Endothelial cell of umbilical vein (primary cell): ENCODE measurements around the gene ESPN. TPM values are rescaled to one million over a fixed set of nuclear protein-coding genes. Genes with fewer than 3 reads are reported as not detected.

Source experiments
- BruUV-seq: library from RNA; stranded (reverse); fragments of 400-500 nt; replicated peaks from 2 replicates; lab custom pipeline; 2021; lab: Mats Ljungman, UMichigan
- CTCF ChIA-PET: fragments of 300-600, 350-600 bp; sonication (Branson Sonifier 250); formaldehyde crosslinking; loops from one replicate; lab custom pipeline; 2021; ENCODE audit warnings: antibody characterized with exemption, inconsistent platforms; lab: Charles Lee
- POLR2A ChIA-PET: fragments of 300-600, 350-600 bp; sonication (Branson Sonifier 250); formaldehyde crosslinking; loops from one replicate; lab custom pipeline; 2021; ENCODE audit warnings: antibody characterized with exemption, inconsistent platforms; lab: Charles Lee
- DNase-seq: peaks from one replicate; pipeline ENCODE4 v3.0.0-alpha.2; 2011; ENCODE audit warnings: low read depth, low spot score
- FAIRE-seq: peaks from 2 replicates; lab custom pipeline; 2011; peaks lifted over from hg19 to GRCh38; lab: Jason Lieb, UNC
- H2AFZ ChIP-seq: 2 replicates; pipeline ENCODE4 v1.6.0; 2012; ENCODE audit warnings: low read depth, low read length, control low read depth, inconsistent platforms
- H3K27ac ChIP-seq: 2 replicates; pipeline ENCODE4 v1.5.1; 2011; ENCODE audit warnings: low read depth, mild to moderate bottlenecking, control low read depth, low read length, moderate library complexity; ENCODE audit not compliant: insufficient read depth
- H3K27me3 ChIP-seq, 2 experiments: 2 replicates each; pipeline versions ENCODE4 v1.6.0 to v1.6.1; 2011; ENCODE audit warnings: low read length in 2 of 2, mixed read lengths in 1 of 2; ENCODE audit not compliant: control insufficient read depth in 2 of 2, insufficient read depth in 2 of 2
- H3K36me3 ChIP-seq, 2 experiments: 2 replicates in 1 of 2; 3 replicates in 1 of 2; pipeline ENCODE4 v1.5.1; 2011; ENCODE audit warnings: low read length in 2 of 2, mild to moderate bottlenecking in 1 of 2, moderate library complexity in 1 of 2; ENCODE audit not compliant: control insufficient read depth in 2 of 2, insufficient read depth in 2 of 2; ENCODE audit errors: extremely low read depth in 1 of 2
- H3K4me1 ChIP-seq: 3 replicates; pipeline ENCODE4 v1.5.1; 2011; ENCODE audit warnings: mild to moderate bottlenecking, low read length; ENCODE audit not compliant: control insufficient read depth, insufficient read depth; ENCODE audit errors: extremely low read depth
- H3K4me2 ChIP-seq: 2 replicates; pipeline ENCODE4 v1.6.1; 2011; ENCODE audit warnings: low read length, control low read depth, mixed read lengths; ENCODE audit not compliant: insufficient read depth
- H3K4me3 ChIP-seq, 3 experiments: fragments of 200-600 bp in 1 of 3; sonication (generic), shearing (Covaris generic) in 1 of 3; replicated peaks in 1 of 3; 2 replicates each; pipeline ENCODE4 v1.5.1; 2011 to 2016; ENCODE audit warnings: control low read depth in 3 of 3, low read length in 3 of 3, mild to moderate bottlenecking in 2 of 3, inconsistent platforms in 1 of 3, low read depth in 1 of 3, moderate library complexity in 1 of 3; ENCODE audit not compliant: insufficient read depth in 1 of 3
- H3K79me2 ChIP-seq: 2 replicates; pipeline ENCODE4 v1.6.0; 2012; ENCODE audit warnings: low read length, inconsistent platforms; ENCODE audit not compliant: control insufficient read depth, insufficient read depth
- H3K9ac ChIP-seq: replicated peaks from 2 replicates; pipeline ENCODE3; 2011; ENCODE audit warnings: low read length, control low read depth; ENCODE audit not compliant: insufficient read depth; ENCODE audit errors: extremely low read depth
- H3K9me1 ChIP-seq: replicated peaks from 3 replicates; pipeline ENCODE4 v1.6.0; 2011; ENCODE audit warnings: mild to moderate bottlenecking, low read length; ENCODE audit not compliant: control insufficient read depth, insufficient read depth; ENCODE audit errors: extremely low read depth
- H3K9me3 ChIP-seq: replicated peaks from 2 replicates; pipeline ENCODE4 v1.5.1; 2012; ENCODE audit warnings: low read length, inconsistent platforms; ENCODE audit not compliant: control insufficient read depth, insufficient read depth
- H4K20me1 ChIP-seq: replicated peaks from 2 replicates; pipeline ENCODE3; 2011; ENCODE audit warnings: mild to moderate bottlenecking, low read length; ENCODE audit not compliant: control insufficient read depth, insufficient read depth; ENCODE audit errors: extremely low read depth
- EZH2 ChIP-seq: IDR thresholded peaks from 2 replicates; pipeline ENCODE4 v1.6.1; 2012; ENCODE audit warnings: borderline replicate concordance, low read depth, mild to moderate bottlenecking, moderate library complexity, low read length, inconsistent platforms; ENCODE audit not compliant: severe bottlenecking
- FOS ChIP-seq: IDR thresholded peaks from 2 replicates; pipeline ENCODE4 v1.6.1; 2011; ENCODE audit warnings: mild to moderate bottlenecking, low read length, moderate library complexity, borderline replicate concordance; ENCODE audit not compliant: insufficient read depth
- GATA2 ChIP-seq: IDR thresholded peaks from 2 replicates; pipeline ENCODE4 v1.7.0; 2011; ENCODE audit warnings: low read depth, mild to moderate bottlenecking, moderate library complexity, mixed read lengths, low read length; ENCODE audit not compliant: insufficient read length, insufficient read depth
- JUN ChIP-seq: IDR thresholded peaks from 2 replicates; pipeline ENCODE4 v1.6.1; 2011; ENCODE audit warnings: borderline replicate concordance, low read depth; ENCODE audit not compliant: insufficient read length, insufficient read depth
- MYC ChIP-seq: IDR thresholded peaks from one replicate; pipeline ENCODE4 v1.6.1; 2011; ENCODE audit warnings: mild to moderate bottlenecking, low read depth, low read length
- POLR2A ChIP-seq: IDR thresholded peaks from 2 replicates; pipeline ENCODE4 v1.6.1; 2012; ENCODE audit warnings: low read depth, mild to moderate bottlenecking, control low read depth, low read length
- POLR2AphosphoS5 ChIP-seq: IDR thresholded peaks from 2 replicates; pipeline ENCODE4 v1.6.1; 2012; ENCODE audit warnings: low read depth, mild to moderate bottlenecking, control low read depth, low read length, moderate library complexity; ENCODE audit not compliant: insufficient read depth
- dilution Hi-C: fragments of 300-500 bp; cut with MboI; formaldehyde crosslinking; loops from one replicate; pipeline ENCODE4 v1.15.0; 2019; ENCODE audit warnings: low sequenced_read_pairs; ENCODE audit not compliant: extremely low pct_ligation_motif_present
- intact Hi-C: fragments of 100-400 bp; cut with micrococcal nuclease; formaldehyde crosslinking; loops from one replicate; pipeline ENCODE4 v1.10.0; 2022
- polyA plus RNA-seq, 4 experiments: library from polyadenylated mRNA; depleted of rRNA in 3 of 4; stranded (reverse) in 3 of 4; unstranded in 1 of 4; fragments of >200 nt; gene quantifications; 2 replicates each; pipeline versions ENCODE4 v1.2.1 to v1.2.3, GENCODE V29; 2011 to 2012; ENCODE audit warnings: missing spikeins in 1 of 4
- total RNA-seq: library from RNA; stranded (reverse); gene quantifications from 2 replicates; pipeline ENCODE4 v1.2.3, GENCODE V29; 2021
- TF ChIP-seq, protein P1 (sequence below): IDR thresholded peaks from 2 replicates; pipeline ENCODE4 v1.6.1; 2011; ENCODE audit not compliant: insufficient read depth, insufficient read length
- TF ChIP-seq, protein P2 (sequence below), 2 donors: IDR thresholded peaks; 1 replicate in 1 of 2; 2 replicates in 1 of 2; pipeline ENCODE4 v1.5.1; 2011; ENCODE audit warnings: low read length in 2 of 2, mild to moderate bottlenecking in 2 of 2, moderate library complexity in 2 of 2, control low read depth in 1 of 2, inconsistent platforms in 1 of 2, low read depth in 1 of 2; ENCODE audit not compliant: insufficient read depth in 1 of 2; ENCODE audit errors: extremely low read depth in 1 of 2

Gene ESPN
- total and polyA plus RNA-seq, 2 donors (not counting 3 experiments of a cell fraction or from before 2014, with no cell fraction given), result 0.54 to 0.71 TPM

DNA sequence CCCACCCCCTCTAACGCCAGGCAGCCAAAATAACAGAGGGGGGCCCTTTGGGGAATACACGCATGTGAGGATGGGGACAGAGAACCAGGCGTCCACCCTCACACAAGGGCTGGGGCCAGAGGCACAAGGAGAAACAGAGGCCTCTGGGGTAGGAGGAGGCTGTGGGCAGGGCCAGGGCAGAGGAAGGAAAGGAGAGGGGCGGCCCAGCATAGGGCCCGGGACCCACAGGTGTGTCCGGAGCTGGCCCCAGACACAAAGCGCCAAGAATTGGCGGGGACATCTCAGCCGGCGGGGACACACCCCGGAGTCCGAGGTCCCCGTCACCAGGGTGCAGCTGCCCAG lies 60.2 kb downstream of the ESPN start:
- Histone ChIP-seq H3K27me3 (no peaks in the 10 kb centered on the region), H3K36me3 (no peaks in the 10 kb centered on the region), H3K27ac (peak overlapping the region; percentile 74), H4K20me1 (no peaks in the 10 kb centered on the region), H3K4me3 (peak overlapping the region; percentile 66 to 84 (median 74)), H3K9ac (peak overlapping the region; percentile 82), H3K4me1 (peaks cover 13% of the 10 kb centered on the region), H3K4me2 (peak overlapping the region; percentile 65), H3K9me3 (no peaks in the 10 kb centered on the region), H2AFZ (peak overlapping the region; percentile 24), H3K9me1 (no peaks in the 10 kb centered on the region), H3K79me2 (peaks cover 37% of the 10 kb centered on the region)
- peak; percentile 73 for FAIRE-seq
- ChIA-PET CTCF (interaction anchor here (1.0 to 1.4 kb wide), 4 partner anchors 25 to 148 kb away, joined by 3 to 5 read pairs (median 4); no protein-coding TSS in a partner anchor), POLR2A (no interaction called here)
- TF ChIP-seq MYC (no peak), GATA2 (no peak), EZH2 (no peak), FOS (no peak), JUN (no peak), POLR2AphosphoS5 (no peak), POLR2A (no peak)
- TF ChIP-seq, protein P1, sequence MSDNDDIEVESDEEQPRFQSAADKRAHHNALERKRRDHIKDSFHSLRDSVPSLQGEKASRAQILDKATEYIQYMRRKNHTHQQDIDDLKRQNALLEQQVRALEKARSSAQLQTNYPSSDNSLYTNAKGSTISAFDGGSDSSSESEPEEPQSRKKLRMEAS, result no peak
- TF ChIP-seq, protein P2, sequence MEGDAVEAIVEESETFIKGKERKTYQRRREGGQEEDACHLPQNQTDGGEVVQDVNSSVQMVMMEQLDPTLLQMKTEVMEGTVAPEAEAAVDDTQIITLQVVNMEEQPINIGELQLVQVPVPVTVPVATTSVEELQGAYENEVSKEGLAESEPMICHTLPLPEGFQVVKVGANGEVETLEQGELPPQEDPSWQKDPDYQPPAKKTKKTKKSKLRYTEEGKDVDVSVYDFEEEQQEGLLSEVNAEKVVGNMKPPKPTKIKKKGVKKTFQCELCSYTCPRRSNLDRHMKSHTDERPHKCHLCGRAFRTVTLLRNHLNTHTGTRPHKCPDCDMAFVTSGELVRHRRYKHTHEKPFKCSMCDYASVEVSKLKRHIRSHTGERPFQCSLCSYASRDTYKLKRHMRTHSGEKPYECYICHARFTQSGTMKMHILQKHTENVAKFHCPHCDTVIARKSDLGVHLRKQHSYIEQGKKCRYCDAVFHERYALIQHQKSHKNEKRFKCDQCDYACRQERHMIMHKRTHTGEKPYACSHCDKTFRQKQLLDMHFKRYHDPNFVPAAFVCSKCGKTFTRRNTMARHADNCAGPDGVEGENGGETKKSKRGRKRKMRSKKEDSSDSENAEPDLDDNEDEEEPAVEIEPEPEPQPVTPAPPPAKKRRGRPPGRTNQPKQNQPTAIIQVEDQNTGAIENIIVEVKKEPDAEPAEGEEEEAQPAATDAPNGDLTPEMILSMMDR (IDR thresholded peaks at IDR 0.05; ENCODE audit: extremely low read depth in 1 of 2, insufficient read depth in 1 of 2, low read depth in 1 of 2, low read length in 2 of 2), result no peak
- TSS peak; percentile 29 for BruUV-seq
- dilution Hi-C loops, result no loop called here
- intact Hi-C loops, result loop anchor here (1.0 to 5.0 kb wide), 2 partner anchors 9 to 143 kb away; no protein-coding TSS in a partner anchor
- peak; percentile 27 for DNase-seq
